Measurements from ENCODE around the gene RSRC1. TPM values are rescaled to one million over a fixed set of nuclear protein-coding genes. Genes with fewer than 3 reads are reported as not detected.

The RSRC1 gene
- total RNA-seq, 1 experiment from 2014 or later, result 95.2 TPM

- H3K9ac ChIP-seq (ENCODE audit: low read length), result no peak overlapping the region
- H3K9me2 ChIP-seq (replicated peaks; ENCODE audit: insufficient read depth, low read length), result no peaks in the 10 kb centered on the region
- no peak overlapping the region for H3K27ac ChIP-seq (ENCODE audit: low read length)
- H3K36me3 ChIP-seq (ENCODE audit: insufficient read depth, low read length), result peaks cover 13% of the 10 kb centered on the region
- H3K27me3 ChIP-seq (ENCODE audit: low read length), result no peaks in the 10 kb centered on the region
- H3K4me1 ChIP-seq (ENCODE audit: low read length), result no peaks in the 10 kb centered on the region
- H2AFZ ChIP-seq (ENCODE audit: low read length), result no peak overlapping the region
- no peaks in the 10 kb centered on the region for H4K20me1 ChIP-seq (ENCODE audit: insufficient read depth, low read depth, low read length)
- H3K4me3 ChIP-seq (ENCODE audit: low read length), result no peak overlapping the region
- no peaks in the 10 kb centered on the region for H3K79me2 ChIP-seq (ENCODE audit: low read length)
- H3K9me3 ChIP-seq (ENCODE audit: low read length), result no peaks in the 10 kb centered on the region
- H3K4me2 ChIP-seq (ENCODE audit: low read depth, low read length, poor library complexity, severe bottlenecking), result no peak overlapping the region
- DNase-seq, result no peak
These were observed 442.2 kb downstream of the RSRC1 start for GRCh38 chr3:158552124-158552523.

GRCh38 chr3:158559504-158559903 lies 449.6 kb downstream of the RSRC1 start:
- no peak overlapping the region for H2AFZ ChIP-seq (ENCODE audit: low read length)
- H3K9ac ChIP-seq (ENCODE audit: low read length), result no peak overlapping the region
- no peaks in the 10 kb centered on the region for H4K20me1 ChIP-seq (ENCODE audit: insufficient read depth, low read depth, low read length)
- H3K9me3 ChIP-seq (ENCODE audit: low read length), result no peaks in the 10 kb centered on the region
- no peak for DNase-seq
- H3K9me2 ChIP-seq (replicated peaks; ENCODE audit: insufficient read depth, low read length), result no peaks in the 10 kb centered on the region
- H3K27ac ChIP-seq (ENCODE audit: low read length), result no peak overlapping the region
- H3K36me3 ChIP-seq (ENCODE audit: insufficient read depth, low read length), result no peaks in the 10 kb centered on the region
- no peaks in the 10 kb centered on the region for H3K79me2 ChIP-seq (ENCODE audit: low read length)
- H3K4me2 ChIP-seq (ENCODE audit: low read depth, low read length, poor library complexity, severe bottlenecking), result no peak overlapping the region
- no peak overlapping the region for H3K4me3 ChIP-seq (ENCODE audit: low read length)
- no peaks in the 10 kb centered on the region for H3K4me1 ChIP-seq (ENCODE audit: low read length)
- H3K27me3 ChIP-seq (ENCODE audit: low read length), result no peaks in the 10 kb centered on the region

GRCh38 chr3:158560979-158561378 lies 451.1 kb downstream of the RSRC1 start:
- Histone ChIP-seq H4K20me1 (ENCODE audit: insufficient read depth, low read depth, low read length) (no peaks in the 10 kb centered on the region), H3K9me3 (ENCODE audit: low read length) (no peaks in the 10 kb centered on the region), H3K79me2 (ENCODE audit: low read length) (no peaks in the 10 kb centered on the region), H3K9ac (ENCODE audit: low read length) (no peak overlapping the region), H3K4me1 (ENCODE audit: low read length) (no peaks in the 10 kb centered on the region), H3K4me2 (ENCODE audit: low read depth, low read length, poor library complexity, severe bottlenecking) (no peak overlapping the region), H3K9me2 (replicated peaks; ENCODE audit: insufficient read depth, low read length) (no peaks in the 10 kb centered on the region), H3K27ac (ENCODE audit: low read length) (no peak overlapping the region), H3K27me3 (ENCODE audit: low read length) (no peaks in the 10 kb centered on the region), H2AFZ (ENCODE audit: low read length) (no peak overlapping the region), H3K4me3 (ENCODE audit: low read length) (no peak overlapping the region), H3K36me3 (ENCODE audit: insufficient read depth, low read length) (no peaks in the 10 kb centered on the region)
- DNase-seq, result no peak

- Histone ChIP-seq H3K9ac (ENCODE audit: low read length) (no peak overlapping the region), H3K9me3 (ENCODE audit: low read length) (no peaks in the 10 kb centered on the region), H3K9me2 (replicated peaks; ENCODE audit: insufficient read depth, low read length) (no peaks in the 10 kb centered on the region), H3K4me1 (ENCODE audit: low read length) (no peaks in the 10 kb centered on the region), H3K36me3 (ENCODE audit: insufficient read depth, low read length) (no peaks in the 10 kb centered on the region), H3K27ac (ENCODE audit: low read length) (no peak overlapping the region), H3K79me2 (ENCODE audit: low read length) (no peaks in the 10 kb centered on the region), H4K20me1 (ENCODE audit: insufficient read depth, low read depth, low read length) (no peaks in the 10 kb centered on the region), H3K27me3 (ENCODE audit: low read length) (no peaks in the 10 kb centered on the region), H3K4me2 (ENCODE audit: low read depth, low read length, poor library complexity, severe bottlenecking) (no peak overlapping the region), H2AFZ (ENCODE audit: low read length) (no peak overlapping the region), H3K4me3 (ENCODE audit: low read length) (no peak overlapping the region)
- DNase-seq, result no peak
These were observed 452.8 kb downstream of the RSRC1 start for GRCh38 chr3:158562674-158563073.

GRCh38 chr3:158563076-158563475 lies 453.2 kb downstream of the RSRC1 start:
- no peak overlapping the region for H2AFZ ChIP-seq (ENCODE audit: low read length)
- DNase-seq, result no peak

GRCh38 chr3:158565076-158565475 lies 455.2 kb downstream of the RSRC1 start:
- no peaks in the 10 kb centered on the region for H3K9me3 ChIP-seq (ENCODE audit: low read length)
- no peaks in the 10 kb centered on the region for H3K4me1 ChIP-seq (ENCODE audit: low read length)
- no peaks in the 10 kb centered on the region for H3K9me2 ChIP-seq (replicated peaks; ENCODE audit: insufficient read depth, low read length)
- no peak overlapping the region for H3K9ac ChIP-seq (ENCODE audit: low read length)
- H4K20me1 ChIP-seq (ENCODE audit: insufficient read depth, low read depth, low read length), result no peaks in the 10 kb centered on the region
- H3K79me2 ChIP-seq (ENCODE audit: low read length), result no peaks in the 10 kb centered on the region
- no peak for DNase-seq
- H2AFZ ChIP-seq (ENCODE audit: low read length), result no peak overlapping the region
- H3K4me2 ChIP-seq (ENCODE audit: low read depth, low read length, poor library complexity, severe bottlenecking), result no peak overlapping the region
- H3K27me3 ChIP-seq (ENCODE audit: low read length), result no peaks in the 10 kb centered on the region
- H3K27ac ChIP-seq (ENCODE audit: low read length), result no peak overlapping the region
- no peak overlapping the region for H3K4me3 ChIP-seq (ENCODE audit: low read length)
- H3K36me3 ChIP-seq (ENCODE audit: insufficient read depth, low read length), result no peaks in the 10 kb centered on the region

More at GRCh38 chr3:158563076-158563475, 453.2 kb downstream of the RSRC1 start:
- Histone ChIP-seq H3K36me3 (ENCODE audit: insufficient read depth, low read length) (no peaks in the 10 kb centered on the region), H3K27me3 (ENCODE audit: low read length) (no peaks in the 10 kb centered on the region), H3K9ac (ENCODE audit: low read length) (no peak overlapping the region), H4K20me1 (ENCODE audit: insufficient read depth, low read depth, low read length) (no peaks in the 10 kb centered on the region), H3K4me1 (ENCODE audit: low read length) (no peaks in the 10 kb centered on the region), H3K79me2 (ENCODE audit: low read length) (no peaks in the 10 kb centered on the region), H3K27ac (ENCODE audit: low read length) (no peak overlapping the region), H3K4me3 (ENCODE audit: low read length) (no peak overlapping the region), H3K9me2 (replicated peaks; ENCODE audit: insufficient read depth, low read length) (no peaks in the 10 kb centered on the region), H3K9me3 (ENCODE audit: low read length) (no peaks in the 10 kb centered on the region), H3K4me2 (ENCODE audit: low read depth, low read length, poor library complexity, severe bottlenecking) (no peak overlapping the region)

- H3K9me2 ChIP-seq (replicated peaks; ENCODE audit: insufficient read depth, low read length), result no peaks in the 10 kb centered on the region
- no peaks in the 10 kb centered on the region for H3K9me3 ChIP-seq (ENCODE audit: low read length)
- no peaks in the 10 kb centered on the region for H3K36me3 ChIP-seq (ENCODE audit: insufficient read depth, low read length)
- no peak overlapping the region for H2AFZ ChIP-seq (ENCODE audit: low read length)
- no peaks in the 10 kb centered on the region for H4K20me1 ChIP-seq (ENCODE audit: insufficient read depth, low read depth, low read length)
- no peaks in the 10 kb centered on the region for H3K4me1 ChIP-seq (ENCODE audit: low read length)
- no peak overlapping the region for H3K4me3 ChIP-seq (ENCODE audit: low read length)
- no peak overlapping the region for H3K9ac ChIP-seq (ENCODE audit: low read length)
- H3K4me2 ChIP-seq (ENCODE audit: low read depth, low read length, poor library complexity, severe bottlenecking), result no peak overlapping the region
- no peaks in the 10 kb centered on the region for H3K79me2 ChIP-seq (ENCODE audit: low read length)
- H3K27me3 ChIP-seq (ENCODE audit: low read length), result no peaks in the 10 kb centered on the region
- no peak overlapping the region for H3K27ac ChIP-seq (ENCODE audit: low read length)
- no peak for DNase-seq
These were observed 458.9 kb downstream of the RSRC1 start for GRCh38 chr3:158568784-158569183.

- Histone ChIP-seq H2AFZ (ENCODE audit: low read length) (no peak overlapping the region), H3K79me2 (ENCODE audit: low read length) (no peaks in the 10 kb centered on the region), H3K4me3 (ENCODE audit: low read length) (no peak overlapping the region), H3K4me1 (ENCODE audit: low read length) (no peaks in the 10 kb centered on the region), H3K9me3 (ENCODE audit: low read length) (no peaks in the 10 kb centered on the region), H3K9ac (ENCODE audit: low read length) (no peak overlapping the region), H3K36me3 (ENCODE audit: insufficient read depth, low read length) (no peaks in the 10 kb centered on the region), H3K9me2 (replicated peaks; ENCODE audit: insufficient read depth, low read length) (no peaks in the 10 kb centered on the region), H4K20me1 (ENCODE audit: insufficient read depth, low read depth, low read length) (no peaks in the 10 kb centered on the region), H3K27ac (ENCODE audit: low read length) (no peak overlapping the region), H3K4me2 (ENCODE audit: low read depth, low read length, poor library complexity, severe bottlenecking) (no peak overlapping the region), H3K27me3 (ENCODE audit: low read length) (no peaks in the 10 kb centered on the region)
- no peak for DNase-seq
These were observed 459.9 kb downstream of the RSRC1 start for GRCh38 chr3:158569794-158570193.

Measured in Karpas-422 (cell line).